ENCODE measurements around the gene MUC6. TPM values are rescaled to one million over a fixed set of nuclear protein-coding genes. Genes with fewer than 3 reads are reported as not detected.

Gene MUC6
- total and polyA plus RNA-seq, 2 of the 8 experiments (the other 6 are each of a cell fraction or from before 2014, with no cell fraction given), result not detected

DNA sequence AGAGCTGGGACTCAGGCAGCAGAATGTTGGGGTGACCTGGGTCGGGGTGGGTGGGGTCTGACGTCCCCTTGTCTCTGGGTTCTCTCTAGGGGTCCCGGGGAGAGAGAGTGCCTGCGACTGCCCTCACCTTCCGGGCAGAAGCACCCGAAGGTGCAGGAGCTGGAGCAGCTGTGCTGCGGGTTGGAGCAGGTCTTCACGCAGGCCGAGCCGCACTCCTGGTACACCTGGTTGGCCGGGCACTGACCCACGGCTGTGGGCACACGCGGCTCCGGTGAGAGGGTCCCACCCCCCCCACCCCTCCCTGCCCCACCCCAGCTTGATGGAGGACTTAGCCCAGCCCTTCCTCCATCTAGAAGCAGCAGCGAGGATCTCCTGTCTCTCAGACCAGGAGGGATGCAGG lies 6.4 kb downstream of the MUC6 start (continued):
- TF ChIP-seq TAF1 (IDR thresholded peaks at IDR 0.05; ENCODE audit: low read depth, low read length), result no peak
- no peak for TF ChIP-seq BCL11A (IDR thresholded peaks at IDR 0.05; ENCODE audit: low read depth in 2 of 2, low read length in 2 of 2)
- TF ChIP-seq EZH2 (IDR thresholded peaks at IDR 0.05; ENCODE audit: low read depth, low read length, severe bottlenecking), result no peak

Measured in H1 (cell line).